Brain microvascular endothelial cell (primary cell): ENCODE results near the gene LRRC8D.

Experiments
- DNase-seq: peaks from one replicate; pipeline ENCODE4 v3.0.0-alpha.2; 2020
- H3K27ac ChIP-seq: fragments of 250-450 bp; sonication (Bioruptor Pico); 2 replicates; pipeline ENCODE4 v1.5.1; 2020; ENCODE audit warnings: mild to moderate bottlenecking, moderate library complexity
- H3K27me3 ChIP-seq: fragments of 250-450 bp; sonication (Bioruptor Pico); replicated peaks from 2 replicates; pipeline ENCODE4 v1.5.1; 2020; ENCODE audit warnings: mild to moderate bottlenecking
- H3K36me3 ChIP-seq: fragments of 250-450 bp; sonication (Bioruptor Pico); replicated peaks from 2 replicates; pipeline ENCODE4 v1.5.1; 2020; ENCODE audit warnings: mild to moderate bottlenecking
- H3K4me3 ChIP-seq: 2 replicates; pipeline ENCODE4 v1.5.1; 2011; ENCODE audit warnings: low read depth, mild to moderate bottlenecking, control low read depth, low read length, moderate library complexity
- in situ Hi-C: cut with HindIII; loops from 2 replicates; pipeline ENCODE4 v1.10.0; 2017; ENCODE audit warnings: low sequenced_read_pairs, low pct_ligation_motif_present
- TF ChIP-seq, protein P1 (sequence below): IDR thresholded peaks from 2 replicates; pipeline ENCODE4 v1.5.1; 2011; ENCODE audit warnings: low read depth, mild to moderate bottlenecking, moderate library complexity, low read length, control low read depth, inconsistent platforms; ENCODE audit errors: missing control alignments

The LRRC8D gene

DNA sequence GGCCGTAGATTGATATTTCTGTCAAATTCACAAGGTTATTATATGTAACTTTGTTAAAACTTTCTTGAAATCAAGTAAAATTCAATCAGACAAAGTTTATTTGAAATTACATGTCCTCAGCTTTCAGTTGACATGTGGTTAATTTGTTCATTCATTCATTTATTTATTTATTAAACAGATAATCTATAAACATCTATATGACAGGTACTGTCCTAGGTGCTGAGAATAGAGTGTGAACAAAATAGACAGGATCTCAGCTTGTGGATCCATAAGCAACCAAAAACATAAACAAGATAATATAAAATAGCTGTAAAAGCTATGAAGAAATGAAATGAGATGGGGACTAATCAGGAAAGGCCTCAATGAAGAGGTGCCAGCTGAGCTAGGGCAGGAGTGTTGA, 72.0 kb downstream of the LRRC8D start:
- DNase-seq: no peak
- Histone ChIP-seq H3K27ac (no peak overlapping the region), H3K36me3 (no peaks in the 10 kb centered on the region), H3K4me3 (no peak overlapping the region), H3K27me3 (no peaks in the 10 kb centered on the region)
- in situ Hi-C loops: no loop called here
- TF ChIP-seq, protein P1, sequence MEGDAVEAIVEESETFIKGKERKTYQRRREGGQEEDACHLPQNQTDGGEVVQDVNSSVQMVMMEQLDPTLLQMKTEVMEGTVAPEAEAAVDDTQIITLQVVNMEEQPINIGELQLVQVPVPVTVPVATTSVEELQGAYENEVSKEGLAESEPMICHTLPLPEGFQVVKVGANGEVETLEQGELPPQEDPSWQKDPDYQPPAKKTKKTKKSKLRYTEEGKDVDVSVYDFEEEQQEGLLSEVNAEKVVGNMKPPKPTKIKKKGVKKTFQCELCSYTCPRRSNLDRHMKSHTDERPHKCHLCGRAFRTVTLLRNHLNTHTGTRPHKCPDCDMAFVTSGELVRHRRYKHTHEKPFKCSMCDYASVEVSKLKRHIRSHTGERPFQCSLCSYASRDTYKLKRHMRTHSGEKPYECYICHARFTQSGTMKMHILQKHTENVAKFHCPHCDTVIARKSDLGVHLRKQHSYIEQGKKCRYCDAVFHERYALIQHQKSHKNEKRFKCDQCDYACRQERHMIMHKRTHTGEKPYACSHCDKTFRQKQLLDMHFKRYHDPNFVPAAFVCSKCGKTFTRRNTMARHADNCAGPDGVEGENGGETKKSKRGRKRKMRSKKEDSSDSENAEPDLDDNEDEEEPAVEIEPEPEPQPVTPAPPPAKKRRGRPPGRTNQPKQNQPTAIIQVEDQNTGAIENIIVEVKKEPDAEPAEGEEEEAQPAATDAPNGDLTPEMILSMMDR: no peak

GRCh38 chr1:89894210-89895201, 73.7 kb downstream of the LRRC8D start:
- TF ChIP-seq, protein P1: no peak
- DNase-seq: peak; percentile 91
- no peaks in the 10 kb centered on the region for H3K36me3 ChIP-seq
- no peaks in the 10 kb centered on the region for H3K27me3 ChIP-seq
- peak overlapping the region; percentile 55 for H3K27ac ChIP-seq
- no peak overlapping the region for H3K4me3 ChIP-seq
- in situ Hi-C loops: no loop called here

GRCh38 chr1:89896105-89896942, 75.5 kb downstream of the LRRC8D start:
- Histone ChIP-seq H3K27ac (no peak overlapping the region), H3K36me3 (no peaks in the 10 kb centered on the region), H3K27me3 (no peaks in the 10 kb centered on the region), H3K4me3 (no peak overlapping the region)
- TF ChIP-seq, protein P1: no peak
- in situ Hi-C loops: no loop called here
- DNase-seq: no peak

- Histone ChIP-seq H3K27ac (no peak overlapping the region), H3K27me3 (no peaks in the 10 kb centered on the region), H3K36me3 (no peaks in the 10 kb centered on the region), H3K4me3 (no peak overlapping the region)
- TF ChIP-seq, protein P1: no peak
- in situ Hi-C loops: no loop called here
- no peak for DNase-seq
Measured at GRCh38 chr1:89897347-89898133, 76.7 kb downstream of the LRRC8D start.

DNA sequence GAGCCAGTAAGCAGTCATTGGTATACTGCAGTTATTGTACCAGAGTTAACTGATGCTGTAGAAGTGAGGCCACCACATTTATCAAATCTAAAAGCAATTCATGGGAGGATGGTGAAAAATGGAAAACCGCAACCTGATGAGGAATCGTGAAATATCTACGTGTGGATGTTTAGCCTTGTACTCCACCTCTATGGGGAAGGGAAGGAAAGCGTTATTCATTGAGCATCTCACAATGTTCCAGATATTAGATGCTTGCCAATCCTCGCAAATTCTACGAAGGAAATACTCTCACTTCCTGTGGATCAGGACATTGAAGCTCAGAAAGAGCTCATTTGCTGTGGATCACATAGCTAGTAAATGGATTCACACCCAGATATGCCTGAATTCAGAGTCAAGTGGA, 77.3 kb downstream of the LRRC8D start:
- no peak overlapping the region for H3K27ac ChIP-seq
- no peak overlapping the region for H3K4me3 ChIP-seq
- in situ Hi-C loops: no loop called here
- TF ChIP-seq, protein P1: no peak
- no peak for DNase-seq
- no peaks in the 10 kb centered on the region for H3K36me3 ChIP-seq
- H3K27me3 ChIP-seq: no peaks in the 10 kb centered on the region
